ENCODE data around the gene PLA2G2C.

The PLA2G2C gene

GRCh38 chr1:20147846-20148570 lies 38.3 kb downstream of the PLA2G2C start:
- in situ Hi-C loops (cut with MboI; ENCODE audit: low sequenced_read_pairs, unreplicated experiment): no loop called here
- TF ChIP-seq CTCF (IDR thresholded peaks at IDR 0.05; ENCODE audit: borderline replicate concordance, control extremely low read depth, extremely low read depth, insufficient read depth, missing control alignments): no peak
- peak; percentile 22 for DNase-seq (ENCODE audit: low spot score)

GRCh38 chr1:20143734-20144565 lies 42.4 kb downstream of the PLA2G2C start:
- in situ Hi-C loops (cut with MboI; ENCODE audit: low sequenced_read_pairs, unreplicated experiment): no loop called here

GRCh38 chr1:20143318-20143717 lies 43.0 kb downstream of the PLA2G2C start:
- in situ Hi-C loops (cut with MboI; ENCODE audit: low sequenced_read_pairs, unreplicated experiment): no loop called here
- TF ChIP-seq CTCF (IDR thresholded peaks at IDR 0.05; ENCODE audit: borderline replicate concordance, control extremely low read depth, extremely low read depth, insufficient read depth, missing control alignments): no peak

More at GRCh38 chr1:20143734-20144565, 42.4 kb downstream of the PLA2G2C start:
- DNase-seq (ENCODE audit: low spot score): peak; percentile 15
- no peak for TF ChIP-seq CTCF (IDR thresholded peaks at IDR 0.05; ENCODE audit: borderline replicate concordance, control extremely low read depth, extremely low read depth, insufficient read depth, missing control alignments)

GRCh38 chr1:20142001-20142710 lies 44.2 kb downstream of the PLA2G2C start:
- no peak for TF ChIP-seq CTCF (IDR thresholded peaks at IDR 0.05; ENCODE audit: borderline replicate concordance, control extremely low read depth, extremely low read depth, insufficient read depth, missing control alignments)
- no peak for DNase-seq (ENCODE audit: low spot score)
- in situ Hi-C loops (cut with MboI; ENCODE audit: low sequenced_read_pairs, unreplicated experiment): no loop called here

More at GRCh38 chr1:20143318-20143717, 43.0 kb downstream of the PLA2G2C start:
- no peak for DNase-seq (ENCODE audit: low spot score)

- TF ChIP-seq CTCF (IDR thresholded peaks at IDR 0.05; ENCODE audit: borderline replicate concordance, control extremely low read depth, extremely low read depth, insufficient read depth, missing control alignments): no peak
- DNase-seq (ENCODE audit: low spot score): no peak
- in situ Hi-C loops (cut with MboI; ENCODE audit: low sequenced_read_pairs, unreplicated experiment): no loop called here
These were observed 44.9 kb downstream of the PLA2G2C start for GRCh38 chr1:20141466-20141865.

GRCh38 chr1:20141001-20141400 lies 45.3 kb downstream of the PLA2G2C start:
- in situ Hi-C loops (cut with MboI; ENCODE audit: low sequenced_read_pairs, unreplicated experiment): no loop called here
- DNase-seq (ENCODE audit: low spot score): no peak
- TF ChIP-seq CTCF (IDR thresholded peaks at IDR 0.05; ENCODE audit: borderline replicate concordance, control extremely low read depth, extremely low read depth, insufficient read depth, missing control alignments): no peak
